ENCODE data around the gene SERPINE1.

The SERPINE1 gene

GRCh38 chr7:101156866-101157589 is 30.1 kb downstream of the SERPINE1 start:
- no peak for DNase-seq

GRCh38 chr7:101159696-101160674 is 33.1 kb downstream of the SERPINE1 start:
- peak; percentile 51 for DNase-seq

GRCh38 chr7:101160910-101161309 is 34.0 kb downstream of the SERPINE1 start:
- no peak for DNase-seq

- DNase-seq: no peak
Observed at GRCh38 chr7:101161692-101162471, 35.0 kb downstream of the SERPINE1 start.

GRCh38 chr7:101162551-101163278 is 35.8 kb downstream of the SERPINE1 start:
- peak; percentile 47 for DNase-seq

- DNase-seq: no peak
Observed at GRCh38 chr7:101163279-101164070, 36.6 kb downstream of the SERPINE1 start.

GRCh38 chr7:101164071-101164840 is 37.4 kb downstream of the SERPINE1 start:
- DNase-seq: peak; percentile 59

GRCh38 chr7:101165075-101165957 is 38.4 kb downstream of the SERPINE1 start, which contains the start of gene VGF:
Gene VGF, minus strand, starts transcription at chr7:101165569. Its CDS starts 726 bp downstream, at chr7:101164843.
- peak; percentile 96 for DNase-seq

GRCh38 chr7:101165958-101166647 is 39.2 kb downstream of the SERPINE1 start:
- no peak for DNase-seq

GRCh38 chr7:101166648-101166908 is 39.7 kb downstream of the SERPINE1 start:
- DNase-seq: no peak

- no peak for DNase-seq
Observed at GRCh38 chr7:101166909-101167644, 40.2 kb downstream of the SERPINE1 start.

GRCh38 chr7:101167645-101168411 is 40.9 kb downstream of the SERPINE1 start:
- DNase-seq: no peak

GRCh38 chr7:101168412-101169049 is 41.6 kb downstream of the SERPINE1 start:
- no peak for DNase-seq

GRCh38 chr7:101169110-101169837 is 42.4 kb downstream of the SERPINE1 start:
- no peak for DNase-seq

- DNase-seq: peak; percentile 52
Observed at GRCh38 chr7:101169838-101170551, 43.1 kb downstream of the SERPINE1 start.

Data from fibroblast of skin of scalp (primary cell).